NCI-H1694 treated with DMSO at 0.1 percent for 48 hours (cell line): Measurements from ENCODE around the gene UBR1.
"Not testable (repeated sequence)": the region's sequence is repeated elsewhere in the genome, so short reads cannot be mapped to it uniquely, and the experiment has no call there.

Experiments
- DNase-seq: peaks from one replicate; lab custom pipeline; 2025; lab: John Stamatoyannopoulos, UW

UBR1 gene

DNA sequence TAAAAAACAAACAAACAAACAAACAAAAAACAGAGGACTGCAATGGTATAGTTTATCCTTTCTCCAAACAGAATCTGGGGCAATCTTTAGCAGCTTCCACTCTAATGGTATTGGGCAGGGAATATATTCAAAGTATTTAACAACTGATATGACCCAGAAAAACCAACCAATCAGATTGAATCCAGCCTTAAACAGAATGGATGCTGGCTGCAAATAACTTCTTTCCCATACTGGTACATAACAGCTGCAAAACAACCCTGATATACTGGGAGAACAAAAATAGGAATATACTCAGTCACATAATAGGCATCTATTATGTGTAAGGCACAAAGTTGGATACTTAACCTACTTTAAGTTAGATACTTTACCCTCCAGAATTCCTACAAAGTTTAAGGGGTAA lies 49.1 kb downstream of the UBR1 start:
- DNase-seq, result no peak

DNA sequence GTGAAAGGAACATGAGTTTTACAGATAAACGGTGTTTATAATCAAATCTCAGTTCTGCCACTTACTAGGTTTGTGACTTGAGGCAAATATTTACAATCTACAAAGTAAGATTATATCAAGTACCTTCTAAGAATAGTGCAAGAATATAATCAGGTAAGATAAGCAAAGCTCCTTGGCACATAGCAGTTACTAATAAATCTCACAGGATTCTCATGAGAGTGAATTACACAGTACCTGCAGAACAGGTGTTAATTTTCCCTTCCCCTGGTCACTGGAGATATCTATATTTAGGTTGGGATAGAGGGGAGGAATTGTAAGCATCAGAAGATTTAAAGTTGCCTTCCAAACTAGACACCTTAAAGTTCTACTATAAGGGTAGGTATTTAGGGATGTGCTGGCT lies 53.0 kb downstream of the UBR1 start:
- no peak for DNase-seq

DNA sequence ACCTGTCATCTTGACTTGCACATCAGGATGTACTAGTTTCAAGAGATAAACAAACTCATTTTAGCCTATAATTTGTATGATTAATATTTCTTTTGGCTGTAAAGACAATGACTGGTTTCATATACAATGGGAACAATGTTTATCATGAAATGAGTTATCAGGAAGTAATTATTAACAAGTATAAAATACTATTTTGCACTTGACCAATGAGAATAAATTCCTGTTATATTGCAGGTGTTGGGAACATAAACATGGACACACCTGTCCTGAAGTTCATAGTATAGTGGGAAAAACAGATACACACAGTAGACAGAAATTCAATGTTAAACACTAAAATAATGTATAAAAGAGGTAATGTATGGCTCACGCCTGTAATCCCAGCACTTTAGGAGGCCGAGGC lies 56.9 kb downstream of the UBR1 start:
- no peak for DNase-seq

- DNase-seq, result no peak
These were observed 59.4 kb downstream of the UBR1 start for GRCh38 chr15:43046484-43046883.

- DNase-seq, result no peak
These were observed 63.0 kb downstream of the UBR1 start for GRCh38 chr15:43042885-43043284.

- DNase-seq, result not testable (repeated sequence)
These were observed 64.8 kb downstream of the UBR1 start for GRCh38 chr15:43041085-43041484.

GRCh38 chr15:43035240-43035639 lies 70.6 kb downstream of the UBR1 start:
- DNase-seq, result not testable (repeated sequence)

DNA sequence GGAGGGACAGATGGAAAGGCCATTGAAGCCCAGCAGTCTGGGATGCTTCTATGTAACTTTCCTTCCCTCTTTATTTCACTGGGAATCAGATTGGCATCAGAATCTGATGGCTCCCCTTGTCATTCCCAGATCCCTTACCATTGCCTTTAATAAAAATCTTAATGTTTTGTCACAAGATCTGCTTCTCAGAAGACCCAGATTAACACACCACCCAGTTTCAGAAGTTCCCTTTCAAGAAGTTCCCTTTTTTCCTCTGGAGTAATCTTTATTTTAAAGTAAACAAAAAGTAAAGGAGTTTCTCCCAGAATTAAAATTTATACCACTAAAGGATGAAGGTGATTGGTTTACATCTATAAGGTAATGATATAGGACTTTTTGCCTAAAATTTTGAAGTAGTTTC lies 76.4 kb downstream of the UBR1 start:
- no peak for DNase-seq

- no peak for DNase-seq
These were observed 80.7 kb downstream of the UBR1 start for GRCh38 chr15:43025150-43025549.

DNA sequence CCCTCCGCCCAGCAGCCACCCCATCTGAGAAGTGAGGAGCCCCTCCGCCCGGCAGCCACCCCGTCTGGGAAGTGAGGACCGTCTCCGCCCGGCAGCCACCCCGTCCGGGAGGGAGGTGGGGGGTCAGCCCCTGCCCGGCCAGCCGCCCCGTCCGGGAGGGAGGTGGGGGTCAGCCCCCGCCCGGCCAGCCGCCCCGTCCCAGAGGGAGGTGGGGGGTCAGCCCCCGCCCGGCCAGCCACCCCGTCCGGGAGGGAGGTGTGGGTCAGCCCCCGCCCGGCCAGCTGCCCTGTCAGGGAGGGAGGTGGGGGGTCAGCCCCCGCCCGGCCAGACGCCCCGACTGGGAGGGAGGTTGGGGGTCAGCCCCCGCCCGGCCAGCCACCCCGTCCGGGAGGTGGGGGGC lies 91.2 kb downstream of the UBR1 start:
- not testable (repeated sequence) for DNase-seq

DNA sequence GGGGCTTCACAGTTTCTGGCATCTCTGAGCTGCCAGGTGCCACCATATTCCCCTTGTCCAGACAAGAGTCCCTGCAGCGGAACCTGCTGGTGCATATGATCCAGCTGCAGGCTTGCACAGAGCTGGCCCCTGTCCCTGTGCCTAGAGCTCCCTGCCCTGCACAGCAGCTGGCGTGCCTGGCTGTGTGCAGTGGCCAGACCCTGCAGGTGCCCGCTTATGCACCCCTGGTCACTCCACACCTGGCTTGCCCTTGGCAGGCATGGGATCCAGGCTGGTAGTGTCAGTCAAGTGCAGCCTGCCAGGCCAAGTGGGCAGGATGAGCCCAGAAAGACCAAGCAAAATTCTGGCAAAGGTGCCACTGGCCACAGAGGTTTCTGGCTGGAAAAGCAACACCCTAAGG lies 96.6 kb downstream of the UBR1 start:
- DNase-seq, result no peak

GRCh38 chr15:43008150-43008549 lies 97.7 kb downstream of the UBR1 start:
- DNase-seq, result no peak

DNA sequence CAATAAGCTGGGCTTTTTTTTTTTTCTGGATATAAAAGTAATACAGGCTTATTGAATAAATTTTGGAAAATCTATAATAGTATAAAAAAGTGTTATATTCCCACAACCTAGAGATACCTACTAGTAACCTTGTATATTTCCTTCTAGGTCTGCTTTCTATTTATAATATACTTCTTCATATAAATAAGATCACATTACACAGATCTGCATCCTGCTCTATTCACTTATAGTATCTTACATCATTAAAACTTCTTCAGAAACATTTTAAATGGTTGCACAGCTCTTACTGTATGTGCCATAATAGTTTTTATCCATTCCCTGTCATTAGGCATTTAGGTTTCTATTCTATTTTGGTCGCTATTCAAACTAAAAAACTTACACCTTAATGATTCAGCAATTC lies 98.3 kb downstream of the UBR1 start:
- DNase-seq, result no peak

GRCh38 chr15:43006991-43007390 lies 98.8 kb downstream of the UBR1 start:
- DNase-seq, result no peak

- DNase-seq, result not testable (repeated sequence)
These were observed 100.8 kb downstream of the UBR1 start for GRCh38 chr15:43004886-43005595.

DNA sequence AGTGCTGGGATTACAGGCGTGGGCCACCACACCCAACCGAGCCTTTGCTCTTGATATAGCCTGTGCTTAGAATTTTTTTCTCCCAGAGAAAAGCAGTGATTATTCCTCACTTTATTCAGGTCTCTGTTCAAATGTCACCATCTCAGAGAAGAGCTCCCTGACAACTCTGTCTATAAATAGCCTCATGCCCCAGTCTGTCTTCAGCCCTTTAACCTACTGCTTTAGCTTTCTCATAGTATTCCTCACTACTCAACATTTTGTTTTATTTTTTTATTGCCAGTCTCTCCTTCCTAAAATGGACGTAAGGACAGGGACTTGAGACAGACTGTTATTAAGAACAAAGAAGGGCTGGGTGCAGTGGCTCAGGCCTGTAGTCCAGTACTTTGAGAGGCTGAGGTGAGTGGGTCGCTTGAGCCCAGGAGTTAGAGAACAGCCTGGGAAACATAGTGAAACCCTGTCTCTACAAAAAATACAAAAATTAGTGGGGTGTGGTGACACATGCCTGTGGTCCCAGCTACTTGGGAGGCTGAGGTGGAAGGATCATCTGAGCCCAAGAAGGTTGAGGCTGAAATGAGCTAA lies 106.5 kb downstream of the UBR1 start:
- no peak for DNase-seq

GRCh38 chr15:42996871-42997270 lies 109.0 kb downstream of the UBR1 start:
- no peak for DNase-seq

DNA sequence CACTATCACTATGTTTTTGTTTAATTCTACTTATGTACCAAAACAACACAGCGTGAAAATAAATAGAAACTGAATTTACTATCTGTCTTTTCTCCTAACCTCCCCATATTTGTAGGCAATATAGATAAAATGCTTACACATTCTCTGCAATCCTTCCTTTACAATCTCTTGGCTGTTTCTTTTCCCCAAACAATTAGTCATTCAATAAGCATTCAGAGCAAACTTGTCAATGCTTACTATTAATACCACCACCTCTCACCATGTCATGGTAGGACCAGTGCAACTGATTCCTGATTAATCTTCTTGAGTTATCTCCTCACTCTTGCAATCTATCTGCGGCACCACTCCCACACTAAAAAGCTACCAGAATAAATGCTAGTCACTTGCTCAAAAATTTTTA lies 111.3 kb downstream of the UBR1 start:
- DNase-seq, result no peak

GRCh38 chr15:42992626-42993025 lies 113.2 kb downstream of the UBR1 start:
- no peak for DNase-seq

DNA sequence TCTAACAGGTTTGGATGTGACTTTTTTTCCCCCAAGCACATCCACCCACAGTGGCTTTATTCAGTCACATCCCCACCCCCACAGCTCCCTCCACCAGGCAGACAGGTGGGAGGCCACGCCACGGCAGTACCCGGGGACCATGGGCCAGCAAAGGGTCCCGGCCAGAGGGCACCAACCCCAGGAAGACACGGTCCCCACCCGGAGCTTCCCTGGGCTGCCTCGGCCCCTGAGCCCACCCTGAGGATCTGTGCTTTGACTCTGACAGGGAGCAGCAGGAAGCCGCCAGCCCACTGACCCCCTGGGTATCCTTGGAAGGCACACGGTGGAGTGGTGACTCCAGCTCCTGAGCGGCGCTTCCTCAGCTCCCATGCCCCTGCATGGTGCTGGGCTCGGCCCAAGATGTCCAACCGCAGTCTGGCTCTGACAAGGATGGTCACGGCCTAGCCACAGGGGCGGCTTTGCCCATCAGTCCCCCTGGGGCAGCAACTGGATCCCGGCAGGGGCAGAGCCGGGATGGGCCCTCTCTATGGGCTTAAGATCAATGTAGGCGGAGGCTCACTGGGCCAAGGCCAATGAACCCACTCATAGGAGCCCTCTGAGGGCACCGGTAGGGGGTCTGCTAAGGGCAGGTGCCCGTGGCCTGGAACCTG lies 119.0 kb downstream of the UBR1 start:
- DNase-seq, result no peak

GRCh38 chr15:42984493-42985034 lies 121.3 kb downstream of the UBR1 start:
- no peak for DNase-seq

GRCh38 chr15:42979113-42979512 lies 126.7 kb downstream of the UBR1 start:
- not testable (repeated sequence) for DNase-seq

- DNase-seq, result no peak
These were observed 131.5 kb downstream of the UBR1 start for GRCh38 chr15:42974202-42974862.
